Measurements from ENCODE around the gene MEST. TPM values are rescaled to one million over a fixed set of nuclear protein-coding genes. Genes with fewer than 3 reads are reported as not detected.
"Not testable (repeated sequence)": the region's sequence is repeated elsewhere in the genome, so short reads cannot be mapped to it uniquely, and the experiment has no call there.

The MEST gene, protein sequence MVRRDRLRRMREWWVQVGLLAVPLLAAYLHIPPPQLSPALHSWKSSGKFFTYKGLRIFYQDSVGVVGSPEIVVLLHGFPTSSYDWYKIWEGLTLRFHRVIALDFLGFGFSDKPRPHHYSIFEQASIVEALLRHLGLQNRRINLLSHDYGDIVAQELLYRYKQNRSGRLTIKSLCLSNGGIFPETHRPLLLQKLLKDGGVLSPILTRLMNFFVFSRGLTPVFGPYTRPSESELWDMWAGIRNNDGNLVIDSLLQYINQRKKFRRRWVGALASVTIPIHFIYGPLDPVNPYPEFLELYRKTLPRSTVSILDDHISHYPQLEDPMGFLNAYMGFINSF
- 357 TPM for total RNA-seq

- peak; percentile 31 for DNase-seq
These were observed at the start of gene MEST for GRCh38 chr7:130491841-130492522. Gene MEST, plus strand, starts transcription at chr7:130492085. Its CDS starts 229 bp downstream, at chr7:130492314.

GRCh38 chr7:130442601-130443000, 49.3 kb upstream of the MEST start:
- DNase-seq: no peak

DNA sequence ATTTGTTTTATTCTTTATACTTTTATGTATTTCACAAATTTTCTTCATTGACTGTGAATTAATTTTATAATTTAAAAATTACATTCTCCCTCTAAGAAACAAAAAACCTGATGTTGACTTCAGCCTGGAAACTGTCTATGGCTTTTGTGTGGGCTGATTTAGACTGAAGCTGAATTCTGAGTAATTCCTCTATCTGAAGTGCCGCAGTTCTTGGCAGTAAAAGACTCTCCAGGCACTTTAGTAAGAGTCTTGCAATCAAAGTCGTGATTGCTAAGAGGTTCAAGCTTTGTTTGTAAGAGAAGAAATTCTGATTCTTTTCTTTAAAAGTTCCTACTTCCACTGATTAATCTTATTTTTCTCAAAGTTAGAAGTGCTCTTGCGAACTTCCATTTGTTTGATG, 47.7 kb upstream of the MEST start:
- DNase-seq: peak; percentile 87

DNA sequence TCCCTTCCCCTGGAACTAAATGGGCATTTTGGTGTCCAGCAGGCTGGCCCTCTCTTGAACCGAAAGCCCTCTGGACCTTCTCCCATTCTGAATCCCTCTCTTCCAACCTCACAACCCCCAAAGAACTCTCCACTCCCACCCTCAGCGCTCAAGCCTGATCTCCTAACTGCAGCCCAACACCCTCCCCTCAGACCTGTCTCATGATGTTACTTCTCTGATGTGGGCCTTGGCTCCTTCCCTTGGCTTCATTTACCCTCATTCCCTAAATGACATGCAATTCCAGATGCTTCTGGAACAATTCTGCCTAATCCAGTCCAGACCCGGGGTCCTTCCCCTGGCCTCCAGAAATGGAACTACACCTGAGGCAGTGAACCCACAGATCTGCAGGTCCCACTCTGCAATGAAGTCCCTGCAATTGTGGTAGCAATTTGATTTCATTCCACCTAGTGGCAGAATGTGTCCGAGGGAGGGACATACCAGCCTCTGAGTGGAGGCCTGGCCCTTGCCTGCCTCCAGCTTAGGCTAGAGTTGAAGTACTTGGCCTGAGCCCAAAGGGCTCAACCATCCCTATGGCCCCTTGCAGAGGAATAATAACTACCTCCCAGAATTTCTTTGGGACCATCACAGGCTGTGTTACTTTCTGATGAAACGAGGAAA, 47.0 kb upstream of the MEST start:
- DNase-seq: no peak

DNA sequence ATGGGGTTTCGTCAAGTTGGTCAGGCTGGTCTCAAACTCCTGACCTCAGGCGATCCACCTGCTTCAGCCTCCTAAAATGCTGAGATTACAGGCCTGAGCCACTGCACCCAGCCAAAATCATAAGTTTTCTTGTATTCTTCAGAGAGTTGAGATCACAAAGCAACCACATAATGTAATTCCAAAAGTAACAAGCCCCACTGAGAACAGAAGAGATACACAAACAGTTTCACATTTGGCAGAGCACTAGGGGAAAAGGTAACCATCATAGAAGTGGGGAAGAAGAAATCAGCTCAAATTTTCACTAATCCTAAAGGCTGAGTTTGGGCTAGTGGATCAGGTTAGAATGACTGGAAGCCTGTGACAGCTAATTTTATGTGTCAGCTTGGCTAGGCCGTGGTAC, 45.6 kb upstream of the MEST start:
- DNase-seq: no peak

- not testable (repeated sequence) for DNase-seq
These were observed 40.5 kb upstream of the MEST start for GRCh38 chr7:130451344-130451743.

- DNase-seq: peak; percentile 97
These were observed 38.9 kb upstream of the MEST start for GRCh38 chr7:130452951-130453350.

GRCh38 chr7:130454959-130455358, 36.9 kb upstream of the MEST start:
- DNase-seq: no peak

DNA sequence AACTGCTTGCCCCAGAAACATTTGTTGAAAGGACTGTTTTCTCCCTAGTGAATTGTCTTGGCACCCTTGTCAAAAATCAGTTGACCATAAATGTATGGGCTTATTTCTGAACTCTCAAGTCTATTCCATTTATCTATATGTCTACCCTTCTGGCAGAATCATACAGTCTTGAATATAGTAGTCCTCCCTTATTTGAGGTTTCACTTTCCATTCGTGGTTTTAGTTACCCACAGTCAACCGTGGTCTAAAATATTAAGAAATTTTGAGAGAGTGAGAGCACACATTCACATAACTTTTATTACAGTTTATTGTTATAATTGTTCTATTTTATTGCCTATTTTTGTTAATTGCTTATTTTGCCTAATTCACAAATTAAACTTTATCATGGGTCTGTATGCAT, 33.6 kb upstream of the MEST start:
- DNase-seq: no peak

GRCh38 chr7:130461272-130461671, 30.6 kb upstream of the MEST start:
- DNase-seq: peak; percentile 74

GRCh38 chr7:130463553-130464434, 28.1 kb upstream of the MEST start:
- peak; percentile 39 for DNase-seq

DNA sequence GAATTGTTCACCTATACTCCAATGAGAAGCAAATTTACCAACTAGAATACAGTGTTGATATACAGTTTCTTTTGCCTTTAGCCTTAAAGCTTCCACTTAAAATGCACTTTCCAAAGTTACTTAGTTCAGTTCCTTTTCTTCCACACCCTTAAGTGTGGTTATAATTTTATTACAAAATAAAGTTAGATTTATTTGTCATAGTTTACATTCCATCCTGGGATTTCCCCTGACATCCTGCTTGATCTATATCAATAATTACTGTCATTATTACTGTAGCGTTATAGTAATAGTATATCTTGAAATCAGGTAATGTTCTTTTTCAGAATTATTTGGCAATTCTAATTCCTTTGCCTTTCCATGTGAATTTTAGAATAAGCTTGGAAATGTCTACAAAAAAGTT, 23.3 kb upstream of the MEST start:
- no peak for DNase-seq

GRCh38 chr7:130471974-130472373, 19.9 kb upstream of the MEST start:
- DNase-seq: no peak

DNA sequence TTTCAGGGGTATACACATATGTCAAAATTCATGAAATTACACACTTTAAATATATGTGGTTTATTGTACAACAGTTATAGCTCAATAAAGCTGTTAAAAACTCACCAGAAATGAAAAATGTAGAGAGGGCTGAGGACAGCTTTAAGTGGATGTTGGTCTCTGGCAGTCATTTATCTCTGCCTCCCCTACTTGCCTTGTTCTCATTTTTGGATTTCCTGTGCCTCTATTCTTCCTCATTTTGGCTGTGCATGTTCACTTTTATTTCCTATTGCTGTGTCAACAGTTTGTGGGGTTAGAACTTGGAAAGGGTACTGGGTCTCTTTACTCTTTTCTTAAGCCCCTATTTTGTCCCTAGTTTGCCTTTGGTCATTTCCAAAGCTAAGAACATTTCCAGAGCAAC, 18.6 kb upstream of the MEST start:
- DNase-seq: no peak

DNA sequence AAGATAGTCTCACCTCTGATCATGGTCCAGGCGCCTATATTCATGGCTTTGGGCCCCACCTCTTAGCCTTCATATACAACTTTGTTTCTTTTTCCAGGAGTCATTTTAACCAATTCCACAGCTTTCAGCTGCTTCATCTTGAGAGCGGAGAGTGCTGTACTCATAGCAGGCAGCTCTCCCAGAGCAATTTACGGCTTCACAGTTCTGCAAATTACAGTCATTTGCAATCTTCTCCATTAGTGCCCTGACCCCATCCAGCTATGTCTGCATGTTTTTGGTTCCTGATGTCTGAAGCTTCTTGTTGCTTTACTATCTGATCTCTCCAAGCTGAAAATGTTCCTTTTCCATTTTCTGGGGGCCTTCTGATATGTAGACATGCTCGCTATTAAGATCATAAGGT, 18.0 kb upstream of the MEST start:
- DNase-seq: no peak

DNA sequence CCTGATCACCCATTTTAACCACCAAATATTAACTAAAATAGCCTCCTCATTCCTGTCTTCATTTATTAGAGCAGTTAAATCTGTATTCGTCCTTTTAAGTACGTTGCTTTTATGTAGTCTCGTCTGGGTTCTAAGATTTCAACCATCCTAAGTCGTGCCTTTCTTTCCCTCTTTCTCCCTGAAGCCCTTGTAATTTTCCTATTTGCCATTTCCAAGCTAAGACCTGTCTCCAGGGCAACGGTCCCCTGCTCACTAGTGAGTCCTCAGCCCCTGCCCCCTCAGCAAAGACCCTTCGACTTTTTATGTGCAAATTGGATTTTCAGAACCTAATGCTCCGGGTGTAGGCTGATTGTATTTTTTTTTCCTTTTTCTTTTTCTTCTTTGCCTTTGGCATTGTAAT, 16.1 kb upstream of the MEST start:
- DNase-seq: no peak

DNA sequence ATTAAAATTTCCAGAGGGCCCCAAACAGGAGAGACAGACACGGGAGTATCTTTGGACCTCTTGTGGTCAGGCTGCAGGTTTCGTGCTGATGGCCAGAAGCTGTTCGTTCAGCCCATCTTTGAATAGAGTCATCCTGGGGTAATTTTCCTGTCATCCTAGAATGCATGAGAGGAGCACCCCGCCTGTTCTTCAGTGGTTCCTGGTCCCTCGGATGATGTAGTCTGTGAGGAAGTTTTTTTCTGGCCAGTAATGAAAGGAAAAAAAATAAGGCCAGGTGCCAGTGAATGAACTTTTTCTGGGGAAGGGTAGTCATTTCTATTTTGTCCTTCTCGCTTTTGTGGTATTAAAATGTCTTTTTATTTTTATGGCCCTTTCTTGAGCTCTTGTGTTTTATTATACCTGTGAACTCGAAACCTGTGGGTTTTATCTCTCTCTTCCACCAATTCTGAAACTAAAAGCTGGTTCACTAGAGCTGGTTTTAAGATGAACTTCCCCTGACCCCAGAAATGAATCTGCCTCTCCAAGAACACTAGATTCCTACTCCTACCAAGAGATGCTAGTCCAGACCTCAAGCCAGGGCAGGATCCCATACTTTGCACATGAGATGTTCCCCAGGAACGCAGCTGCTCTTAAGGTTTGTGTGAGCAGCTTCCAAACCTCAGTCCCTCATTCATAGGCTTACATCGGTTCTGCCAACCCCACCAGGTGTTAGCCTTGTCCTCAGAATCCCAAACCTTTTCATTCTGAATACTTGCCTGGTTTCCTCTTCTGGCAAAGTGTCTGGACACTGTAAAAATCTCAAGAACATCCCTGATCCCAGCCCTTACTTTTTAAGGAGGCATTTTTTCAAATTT, 15.4 kb upstream of the MEST start:
- peak; percentile 31 for DNase-seq

DNA sequence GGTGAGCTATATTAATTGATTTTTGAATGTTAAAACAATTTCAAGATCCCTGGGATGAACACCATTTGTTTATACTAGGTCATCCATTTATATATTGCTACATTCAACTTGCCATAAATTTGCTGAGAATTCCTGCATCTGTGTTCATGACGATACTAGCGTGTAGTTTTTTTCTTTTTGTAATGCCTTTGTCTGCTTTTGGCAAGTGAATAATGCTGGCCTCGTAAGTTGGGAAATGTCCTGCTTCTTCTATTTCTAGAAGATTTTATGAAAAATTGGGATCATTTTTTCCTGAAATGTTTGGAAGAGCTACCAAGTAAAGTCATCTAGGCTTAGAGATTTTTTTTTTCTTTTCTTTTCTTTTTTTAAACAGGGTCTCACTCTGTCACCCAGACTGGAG, 12.9 kb upstream of the MEST start:
- DNase-seq: no peak

- no peak for DNase-seq
These were observed 12.0 kb upstream of the MEST start for GRCh38 chr7:130479716-130480400.

DNA sequence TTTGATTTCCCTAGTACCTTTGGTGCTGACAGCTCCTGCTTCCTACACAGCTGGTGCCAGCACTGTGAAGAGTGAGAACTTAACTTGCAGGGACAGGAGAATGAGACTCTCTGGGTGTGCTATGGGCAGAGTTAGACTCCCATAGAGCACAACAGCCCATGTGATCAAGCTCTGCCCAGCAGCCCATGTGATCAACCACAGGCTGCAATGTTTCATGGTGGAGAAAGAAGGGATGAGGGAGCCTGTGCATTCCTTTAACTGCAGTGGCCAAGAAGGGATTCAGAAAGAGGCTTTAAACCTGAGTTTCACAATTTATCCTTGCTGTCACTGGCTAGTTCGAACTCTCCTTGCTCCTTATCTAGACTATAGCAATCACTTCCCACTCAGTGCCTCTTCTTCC, 10.0 kb upstream of the MEST start:
- DNase-seq: no peak

- DNase-seq: no peak
These were observed 8.9 kb upstream of the MEST start for GRCh38 chr7:130483031-130483430.

Data from skin of body (tissue), 2 donors.